Ovary (tissue), 9 donors: ENCODE data around the gene GPN2. TPM values are rescaled to one million over a fixed set of nuclear protein-coding genes. Genes with fewer than 3 reads are reported as not detected.

Source experiments
- DNase-seq, 5 donors: peaks; one replicate each; pipeline ENCODE4 v3.0.0-alpha.2; 2019 to 2020
- H3K27ac ChIP-seq, 2 donors: fragments of 200-600 bp; one replicate each; pipeline versions ENCODE4 v1.5.1 to v1.8.0; 2019 to 2022
- H3K27me3 ChIP-seq: fragments of 200-600 bp; one replicate; pipeline ENCODE4 v1.8.0; 2022
- H3K36me3 ChIP-seq: fragments of 200-600 bp; sonication (generic); one replicate; pipeline ENCODE4 v1.5.1; 2019
- H3K4me1 ChIP-seq: one replicate; pipeline ENCODE4 v1.8.1; 2013; ENCODE audit warnings: mild to moderate bottlenecking, moderate library complexity; ENCODE audit not compliant: insufficient read depth
- H3K4me3 ChIP-seq: fragments of 200-600 bp; sonication (generic); one replicate; pipeline ENCODE4 v1.5.1; 2017
- H3K9me3 ChIP-seq, 2 donors: fragments of 200-600 bp in 1 of 2; sonication (generic) in 1 of 2; one replicate each; pipeline versions ENCODE4 v1.5.1 to v1.8.1; 2013 to 2019; ENCODE audit warnings: mild to moderate bottlenecking in 1 of 2, moderate library complexity in 1 of 2
- EP300 ChIP-seq: sonication (generic); formaldehyde crosslinking; IDR thresholded peaks from one replicate; pipeline ENCODE4 v1.6.1; 2017; ENCODE audit warnings: antibody characterized with exemption
- POLR2A ChIP-seq: fragments of 450-650 bp; IDR thresholded peaks from one replicate; pipeline ENCODE4 v1.6.1; 2017; ENCODE audit warnings: antibody characterized with exemption, mild to moderate bottlenecking, moderate library complexity
- WGBS, 3 donors: extraction: QIAGEN DNeasy Blood & Tissue Kit in 1 of 3; methylation state at CpG; one replicate each; pipeline versions ENCODE4 v1.1.5 to v1.1.7; 2013 to 2017; 5-methylcytosine and 5-hydroxymethylcytosine counted together
- intact Hi-C, 4 donors: fragments of 100-400 bp; cut with DNase I; formaldehyde crosslinking; loops; one replicate each; pipeline versions ENCODE4 v1.11.0 to v1.15.1; 2022 to 2023
- polyA plus RNA-seq, 2 donors: library from polyadenylated mRNA; stranded (reverse); fragments of 200-250 nt in 1 of 2; fragments of 350-450 nt in 1 of 2; fragmentation: Illumina TruSeq in 1 of 2; extraction: RNeasy Lipid Tissue Mini Kit (QIAGEN cat#74804) in 1 of 2; gene quantifications; one replicate each; pipeline ENCODE4 v1.2.3, GENCODE V29; 2013 to 2014
- total RNA-seq, 7 donors: library from RNA; depleted of rRNA in 2 of 7; stranded (reverse); fragments of >200 nt in 2 of 7; fragmentation: NEBNext Ultra II Directional in 3 of 7; extraction: Animal tissue kit (Norgen Biotek cat#: 25700) in 3 of 7; gene quantifications; one replicate each; pipeline versions ENCODE4 v1.1.0 to v1.2.4, GENCODE V29; 2016 to 2023
- TF ChIP-seq, protein P1 (sequence below), 3 donors: fragments of 450-650 bp in 2 of 3; fragments of 200-600 bp in 1 of 3; IDR thresholded peaks; one replicate each; pipeline versions ENCODE4 v1.5.1 to v1.8.0; 2016 to 2022; ENCODE audit warnings: antibody characterized with exemption in 3 of 3, mild to moderate bottlenecking in 1 of 3
- donor health status: DM: no; HTN: no; CAD: no; lungs with moderate emphysema.
- donor health status: DM: no; HTN: no; CAD: no.
- donor health status: Bipolar disorder and iron deficiency.
- donor health status: DM: yes; HTN: yes; CAD: no.
- donor health status: DM: no; HTN: no; CAD: no.
- donor health status: DM: yes; HTN: yes; CAD: no.

The GPN2 gene
- total and polyA plus RNA-seq, 9 donors: 6.9 to 27.8 (median 20.4) TPM

DNA sequence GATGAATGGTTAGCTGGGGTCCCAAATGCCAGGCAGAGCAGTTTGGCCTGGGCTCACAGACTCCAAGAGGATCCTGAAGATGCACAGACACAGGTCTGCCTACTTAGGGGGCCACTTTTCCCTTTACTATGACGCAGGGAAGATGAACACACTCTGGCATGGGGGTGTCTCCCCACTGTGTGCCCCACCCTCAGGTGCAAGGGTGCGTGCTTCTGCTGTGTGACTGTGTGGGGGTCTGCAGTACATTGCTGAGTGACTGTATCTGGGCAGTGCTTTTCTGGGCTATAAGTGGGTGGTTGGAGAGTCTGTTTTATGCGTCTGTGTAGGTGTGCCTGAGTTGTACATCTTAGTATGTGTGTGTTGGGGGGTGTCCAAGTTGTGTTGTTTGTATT lies 19.9 kb upstream of the GPN2 start:
- no peak for TF ChIP-seq POLR2A
- TF ChIP-seq, protein P1, sequence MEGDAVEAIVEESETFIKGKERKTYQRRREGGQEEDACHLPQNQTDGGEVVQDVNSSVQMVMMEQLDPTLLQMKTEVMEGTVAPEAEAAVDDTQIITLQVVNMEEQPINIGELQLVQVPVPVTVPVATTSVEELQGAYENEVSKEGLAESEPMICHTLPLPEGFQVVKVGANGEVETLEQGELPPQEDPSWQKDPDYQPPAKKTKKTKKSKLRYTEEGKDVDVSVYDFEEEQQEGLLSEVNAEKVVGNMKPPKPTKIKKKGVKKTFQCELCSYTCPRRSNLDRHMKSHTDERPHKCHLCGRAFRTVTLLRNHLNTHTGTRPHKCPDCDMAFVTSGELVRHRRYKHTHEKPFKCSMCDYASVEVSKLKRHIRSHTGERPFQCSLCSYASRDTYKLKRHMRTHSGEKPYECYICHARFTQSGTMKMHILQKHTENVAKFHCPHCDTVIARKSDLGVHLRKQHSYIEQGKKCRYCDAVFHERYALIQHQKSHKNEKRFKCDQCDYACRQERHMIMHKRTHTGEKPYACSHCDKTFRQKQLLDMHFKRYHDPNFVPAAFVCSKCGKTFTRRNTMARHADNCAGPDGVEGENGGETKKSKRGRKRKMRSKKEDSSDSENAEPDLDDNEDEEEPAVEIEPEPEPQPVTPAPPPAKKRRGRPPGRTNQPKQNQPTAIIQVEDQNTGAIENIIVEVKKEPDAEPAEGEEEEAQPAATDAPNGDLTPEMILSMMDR (IDR thresholded peaks at IDR 0.05): no peak
- no peak for TF ChIP-seq EP300
- no peak for DNase-seq
- no peak overlapping the region for H3K4me3 ChIP-seq
- intact Hi-C loops: no loop called here
- H3K36me3 ChIP-seq: no peaks in the 10 kb centered on the region
- no peaks in the 10 kb centered on the region for H3K4me1 ChIP-seq
- H3K27ac ChIP-seq: no peak overlapping the region
- 84 to 92% (median 85%) methylated on average over 3 of the region's 3 CpGs for WGBS, 3 donors
- no peaks in the 10 kb centered on the region for H3K27me3 ChIP-seq
- H3K9me3 ChIP-seq: no peaks in the 10 kb centered on the region

- no peak overlapping the region for H3K4me3 ChIP-seq
- 42 to 55% (median 50%) methylated on average over 6 of the region's 6 CpGs for WGBS, 3 donors
- intact Hi-C loops: no loop called here
- no peaks in the 10 kb centered on the region for H3K36me3 ChIP-seq
- no peaks in the 10 kb centered on the region for H3K4me1 ChIP-seq
- no peak for DNase-seq
- TF ChIP-seq POLR2A (no peak), EP300 (no peak)
- TF ChIP-seq, protein P1 (IDR thresholded peaks at IDR 0.05): no peak
- no peaks in the 10 kb centered on the region for H3K9me3 ChIP-seq
- H3K27me3 ChIP-seq: no peaks in the 10 kb centered on the region
- H3K27ac ChIP-seq: no peak overlapping the region
Measured at GRCh38 chr1:26907071-26907917, 17.2 kb upstream of the GPN2 start.

GRCh38 chr1:26900815-26901511 lies 10.9 kb upstream of the GPN2 start:
- 59 to 67% (median 62%) methylated on average over 18 of the region's 18 CpGs for WGBS, 3 donors
- TF ChIP-seq POLR2A (no peak), EP300 (no peak)
- TF ChIP-seq, protein P1 (IDR thresholded peaks at IDR 0.05): no peak
- H3K27me3 ChIP-seq: no peaks in the 10 kb centered on the region
- H3K27ac ChIP-seq: peak overlapping the region in 1 of 2 donors; percentile 54
- no peaks in the 10 kb centered on the region for H3K9me3 ChIP-seq
- intact Hi-C loops: no loop called here
- no peaks in the 10 kb centered on the region for H3K36me3 ChIP-seq
- no peak for DNase-seq
- peak overlapping the region; percentile 99 for H3K4me3 ChIP-seq
- H3K4me1 ChIP-seq: peaks cover 2% of the 10 kb centered on the region

DNA sequence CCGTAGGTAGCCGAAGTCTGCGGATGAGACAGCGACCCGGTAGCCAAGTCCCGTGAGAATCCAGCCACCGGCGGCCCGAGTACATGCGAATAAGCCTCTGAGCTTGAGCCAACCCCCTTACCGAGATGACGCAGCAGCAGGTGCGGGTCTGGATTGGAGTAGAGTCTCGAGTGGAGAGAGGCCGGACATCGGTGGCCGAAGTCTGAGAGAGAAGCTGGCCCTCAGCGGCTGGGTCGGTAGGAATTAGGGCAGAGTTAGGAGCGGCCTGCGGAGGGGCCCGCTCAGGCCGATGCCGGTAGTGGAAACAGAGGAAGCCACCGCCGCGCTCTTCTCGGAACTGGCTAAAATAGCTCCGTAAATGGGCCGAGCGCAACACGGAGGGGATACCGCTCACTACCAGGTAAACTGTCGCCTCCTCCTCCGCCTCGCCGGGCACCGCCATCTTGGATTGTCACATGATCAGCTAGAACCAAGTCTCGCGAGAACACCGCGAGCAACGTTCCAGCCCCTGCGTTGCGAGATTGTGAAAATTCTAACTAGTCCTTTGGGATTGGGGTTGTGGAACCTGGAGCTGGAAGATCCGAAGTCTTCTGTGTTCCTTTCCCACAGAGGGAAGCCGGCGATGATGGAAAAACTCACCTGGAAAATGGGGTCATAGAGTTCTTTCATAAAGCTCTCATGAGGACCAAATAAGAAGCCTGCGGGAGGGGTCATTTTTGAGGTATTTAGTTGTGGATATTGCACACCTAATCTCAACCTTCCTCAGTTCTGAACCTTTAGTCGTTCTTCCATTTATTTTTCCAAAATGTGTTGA lies 10.1 kb upstream of the GPN2 start, which contains the start of gene GPATCH3:
Gene GPATCH3, minus strand, starts transcription at position 467 of the 814 bp plus-strand sequence. Its CDS starts 25 bp downstream, at position 442.
- no peaks in the 10 kb centered on the region for H3K36me3 ChIP-seq
- peaks cover 2% of the 10 kb centered on the region for H3K4me1 ChIP-seq
- intact Hi-C loops: no loop called here
- no peaks in the 10 kb centered on the region for H3K27me3 ChIP-seq
- no peaks in the 10 kb centered on the region for H3K9me3 ChIP-seq
- TF ChIP-seq POLR2A: no peak
- TF ChIP-seq EP300: no peak
- TF ChIP-seq, protein P1 (IDR thresholded peaks at IDR 0.05): no peak
- peak; percentile 91 to 96 (median 95) for DNase-seq
- peak within 1 kb of the TSS; percentile 17 to 54 for H3K27ac ChIP-seq
- peak within 1 kb of the TSS; percentile 99 for H3K4me3 ChIP-seq
- 0 to 1% (median 0%) methylated on average over 50 of the region's 50 CpGs for WGBS, 3 donors
